Measurements from ENCODE around the gene SORBS2. TPM values are rescaled to one million over a fixed set of nuclear protein-coding genes. Genes with fewer than 3 reads are reported as not detected.
"Not testable (repeated sequence)": the region's sequence is repeated elsewhere in the genome, so short reads cannot be mapped to it uniquely, and the experiment has no call there.

Gene SORBS2, protein sequence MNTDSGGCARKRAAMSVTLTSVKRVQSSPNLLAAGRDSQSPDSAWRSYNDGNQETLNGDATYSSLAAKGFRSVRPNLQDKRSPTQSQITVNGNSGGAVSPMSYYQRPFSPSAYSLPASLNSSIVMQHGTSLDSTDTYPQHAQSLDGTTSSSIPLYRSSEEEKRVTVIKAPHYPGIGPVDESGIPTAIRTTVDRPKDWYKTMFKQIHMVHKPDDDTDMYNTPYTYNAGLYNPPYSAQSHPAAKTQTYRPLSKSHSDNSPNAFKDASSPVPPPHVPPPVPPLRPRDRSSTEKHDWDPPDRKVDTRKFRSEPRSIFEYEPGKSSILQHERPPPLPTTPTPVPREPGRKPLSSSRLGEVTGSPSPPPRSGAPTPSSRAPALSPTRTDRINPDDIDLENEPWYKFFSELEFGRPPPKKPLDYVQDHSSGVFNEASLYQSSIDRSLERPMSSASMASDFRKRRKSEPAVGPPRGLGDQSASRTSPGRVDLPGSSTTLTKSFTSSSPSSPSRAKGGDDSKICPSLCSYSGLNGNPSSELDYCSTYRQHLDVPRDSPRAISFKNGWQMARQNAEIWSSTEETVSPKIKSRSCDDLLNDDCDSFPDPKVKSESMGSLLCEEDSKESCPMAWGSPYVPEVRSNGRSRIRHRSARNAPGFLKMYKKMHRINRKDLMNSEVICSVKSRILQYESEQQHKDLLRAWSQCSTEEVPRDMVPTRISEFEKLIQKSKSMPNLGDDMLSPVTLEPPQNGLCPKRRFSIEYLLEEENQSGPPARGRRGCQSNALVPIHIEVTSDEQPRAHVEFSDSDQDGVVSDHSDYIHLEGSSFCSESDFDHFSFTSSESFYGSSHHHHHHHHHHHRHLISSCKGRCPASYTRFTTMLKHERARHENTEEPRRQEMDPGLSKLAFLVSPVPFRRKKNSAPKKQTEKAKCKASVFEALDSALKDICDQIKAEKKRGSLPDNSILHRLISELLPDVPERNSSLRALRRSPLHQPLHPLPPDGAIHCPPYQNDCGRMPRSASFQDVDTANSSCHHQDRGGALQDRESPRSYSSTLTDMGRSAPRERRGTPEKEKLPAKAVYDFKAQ (N-terminal part only)
- total RNA-seq (1,000 to 10,000 TPM in 8 of 10 donors, 100 to 1,000 TPM in 2; 975 to 3,169 (median 1,932) TPM), polyA plus RNA-seq (100 to 1,000 TPM; 175 to 259 TPM)
- long read RNA-seq, donor 1, full-length matches to known transcripts: 242 of 609 reads
- long read RNA-seq, donor 1, partial matches to known transcripts: 144 of 609 reads
- long read RNA-seq, donor 1, other reads (novel, unspliced or antisense): 223 of 609 reads
- long read RNA-seq, donor 2, transcript SORBS2-260 (6 exons, 780 nt): minor isoform, 7 of 784 reads
- long read RNA-seq, donor 2, transcript SORBS2-251 (2 exons, 420 nt): major isoform, 295 of 784 reads
- long read RNA-seq, donor 2, partial matches to known transcripts: 213 of 784 reads
- long read RNA-seq, donor 2, other reads (novel, unspliced or antisense): 263 of 784 reads
- long read RNA-seq, donor 3, transcript SORBS2-251 (2 exons, 420 nt): major isoform, 76 of 941 reads
- long read RNA-seq, donor 3, partial matches to known transcripts: 333 of 941 reads
- long read RNA-seq, donor 3, other reads (novel, unspliced or antisense): 522 of 941 reads

DNA sequence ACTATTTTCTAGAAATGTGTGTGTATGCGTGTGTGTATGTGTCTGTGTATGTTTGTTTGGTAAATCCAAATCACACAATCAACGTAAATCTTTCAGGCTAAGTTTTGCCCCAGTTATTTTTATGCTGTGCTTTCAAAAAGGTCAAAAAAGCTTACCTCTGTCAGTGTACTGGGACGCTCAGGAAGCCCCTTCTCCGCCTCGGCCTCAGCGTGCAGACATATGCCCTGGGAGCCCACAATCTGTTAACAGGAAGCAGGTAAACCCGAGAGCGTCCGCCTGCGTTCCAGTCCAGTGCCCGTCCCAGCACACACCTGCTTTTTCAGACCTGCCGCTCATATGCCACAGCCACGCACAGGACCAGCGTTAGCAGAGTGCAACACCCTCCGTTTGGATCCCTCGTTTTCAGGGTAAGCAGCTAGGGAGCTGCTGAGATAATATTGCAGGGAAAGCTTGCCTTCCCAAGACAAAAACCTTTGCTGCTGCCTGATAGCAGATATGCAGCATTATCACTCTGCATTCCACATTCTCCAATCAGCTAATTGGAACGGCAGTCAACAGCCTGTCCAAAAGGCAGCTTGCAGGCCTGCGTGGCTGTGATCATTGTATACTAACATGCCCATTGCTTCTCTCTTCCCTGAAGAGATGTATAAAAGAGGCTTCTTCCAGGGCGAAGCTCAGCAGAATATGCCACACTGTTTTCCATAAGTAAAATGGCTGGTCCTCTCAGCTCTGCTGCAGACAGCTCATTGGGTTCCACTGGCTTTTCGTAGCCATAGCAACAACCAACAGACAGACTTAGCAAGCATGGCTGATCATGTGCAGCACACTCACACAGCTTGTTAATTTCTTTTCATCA, at the start of gene SORBS2:
Gene SORBS2, minus strand, starts transcription at position 686 of the 856 bp plus-strand sequence. CDS start 121,623 bp downstream, outside the sequence.
- WGBS, 2 donors: 26 to 28% methylated on average over 20 of the region's 20 CpGs
- H3K27ac ChIP-seq: peak within 1 kb of the TSS; percentile 75 to 91 (median 86)
- no peaks in the 10 kb centered on the region for H3K36me3 ChIP-seq
- no peaks in the 10 kb centered on the region for H3K27me3 ChIP-seq
- no peaks in the 10 kb centered on the region for H3K9me3 ChIP-seq
- DNase-seq (peak; percentile 18 to 35), ATAC-seq (peak; percentile 59 to 88 (median 78))
- TF ChIP-seq, protein P1, sequence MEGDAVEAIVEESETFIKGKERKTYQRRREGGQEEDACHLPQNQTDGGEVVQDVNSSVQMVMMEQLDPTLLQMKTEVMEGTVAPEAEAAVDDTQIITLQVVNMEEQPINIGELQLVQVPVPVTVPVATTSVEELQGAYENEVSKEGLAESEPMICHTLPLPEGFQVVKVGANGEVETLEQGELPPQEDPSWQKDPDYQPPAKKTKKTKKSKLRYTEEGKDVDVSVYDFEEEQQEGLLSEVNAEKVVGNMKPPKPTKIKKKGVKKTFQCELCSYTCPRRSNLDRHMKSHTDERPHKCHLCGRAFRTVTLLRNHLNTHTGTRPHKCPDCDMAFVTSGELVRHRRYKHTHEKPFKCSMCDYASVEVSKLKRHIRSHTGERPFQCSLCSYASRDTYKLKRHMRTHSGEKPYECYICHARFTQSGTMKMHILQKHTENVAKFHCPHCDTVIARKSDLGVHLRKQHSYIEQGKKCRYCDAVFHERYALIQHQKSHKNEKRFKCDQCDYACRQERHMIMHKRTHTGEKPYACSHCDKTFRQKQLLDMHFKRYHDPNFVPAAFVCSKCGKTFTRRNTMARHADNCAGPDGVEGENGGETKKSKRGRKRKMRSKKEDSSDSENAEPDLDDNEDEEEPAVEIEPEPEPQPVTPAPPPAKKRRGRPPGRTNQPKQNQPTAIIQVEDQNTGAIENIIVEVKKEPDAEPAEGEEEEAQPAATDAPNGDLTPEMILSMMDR (IDR thresholded peaks at IDR 0.05): no peak
- peaks cover 0 to 11% (median 0%) of the 10 kb centered on the region in 9 donors for H3K4me1 ChIP-seq
- intact Hi-C loops (cut with DNase I): loop anchor here in 3 of 10 donors (5.0 to 10.0 kb wide), 4 partner anchors 36 to 203 kb away; no protein-coding TSS in a partner anchor
- peak within 1 kb of the TSS; percentile 36 to 68 (median 55) for H3K4me3 ChIP-seq

DNA sequence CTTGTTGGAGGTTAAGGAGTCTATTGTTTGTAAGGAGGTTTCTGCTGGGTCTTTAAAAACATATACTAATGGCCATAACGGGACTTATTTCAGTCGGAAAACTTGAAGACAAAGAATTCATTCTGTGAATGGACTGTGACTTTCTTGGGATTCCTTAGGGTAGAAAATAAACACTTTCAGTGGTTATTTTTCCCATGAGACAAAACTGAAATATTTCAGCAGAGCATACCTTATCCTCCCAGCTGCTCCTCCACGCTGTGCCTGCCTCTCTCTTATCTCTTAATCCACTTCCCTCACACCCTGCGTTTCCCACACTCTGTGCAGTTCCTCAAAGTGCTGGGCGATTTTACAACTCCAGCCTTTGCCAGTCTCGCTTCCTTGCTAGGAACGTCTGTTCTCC, 47.1 kb upstream of the SORBS2 start:
- Histone ChIP-seq H3K36me3 (no peaks in the 10 kb centered on the region), H3K4me3 (no peak overlapping the region), H3K4me1 (peaks cover 0 to 20% (median 8%) of the 10 kb centered on the region in 9 donors), H3K9me3 (peaks cover 0 to 19% (median 0%) of the 10 kb centered on the region in 11 donors), H3K27ac (no peak overlapping the region), H3K27me3 (no peaks in the 10 kb centered on the region)
- 33 to 37% methylated on average over 7 of the region's 7 CpGs for WGBS, 2 donors
- intact Hi-C loops (cut with DNase I): no loop called here
- ATAC-seq: no peak
- TF ChIP-seq, protein P1 (IDR thresholded peaks at IDR 0.05): no peak
- DNase-seq: no peak

DNA sequence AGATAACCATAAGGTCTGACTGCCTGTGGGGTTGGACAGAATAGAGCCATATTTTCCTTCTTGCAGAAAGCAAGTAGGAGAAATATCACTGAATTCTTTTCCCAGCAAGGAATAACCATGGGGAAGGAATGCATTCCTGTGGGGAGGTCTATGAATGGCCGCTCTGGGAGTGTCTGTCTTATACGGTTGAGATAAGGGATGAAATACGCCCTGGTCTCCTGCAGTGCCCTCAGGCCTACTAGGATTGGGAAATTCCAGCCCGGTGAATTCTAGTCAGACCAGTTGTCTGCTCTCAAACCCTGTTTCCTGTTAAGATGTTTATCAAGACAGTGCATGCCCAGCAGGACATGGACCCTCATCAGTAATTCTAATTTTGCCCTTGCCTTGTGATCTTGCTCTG, 45.6 kb upstream of the SORBS2 start:
- 70 to 71% methylated on average over 4 of the region's 4 CpGs for WGBS, 2 donors
- H3K4me3 ChIP-seq; H3K36me3 ChIP-seq; H3K27ac ChIP-seq; DNase-seq; intact Hi-C loops (cut with DNase I); ATAC-seq; H3K27me3 ChIP-seq: not testable (repeated sequence)
- peaks cover 0 to 19% (median 0%) of the 10 kb centered on the region in 11 donors for H3K9me3 ChIP-seq
- H3K4me1 ChIP-seq: peaks cover 0 to 13% (median 4%) of the 10 kb centered on the region in 9 donors

Measured in heart right ventricle (tissue), 16 donors.